ENCODE data around the gene ADCY5.

Gene ADCY5

GRCh38 chr3:123429362-123430125, 19.3 kb downstream of the ADCY5 start:
- DNase-seq (ENCODE audit: low read depth in 3 of 3), result no peak

DNA sequence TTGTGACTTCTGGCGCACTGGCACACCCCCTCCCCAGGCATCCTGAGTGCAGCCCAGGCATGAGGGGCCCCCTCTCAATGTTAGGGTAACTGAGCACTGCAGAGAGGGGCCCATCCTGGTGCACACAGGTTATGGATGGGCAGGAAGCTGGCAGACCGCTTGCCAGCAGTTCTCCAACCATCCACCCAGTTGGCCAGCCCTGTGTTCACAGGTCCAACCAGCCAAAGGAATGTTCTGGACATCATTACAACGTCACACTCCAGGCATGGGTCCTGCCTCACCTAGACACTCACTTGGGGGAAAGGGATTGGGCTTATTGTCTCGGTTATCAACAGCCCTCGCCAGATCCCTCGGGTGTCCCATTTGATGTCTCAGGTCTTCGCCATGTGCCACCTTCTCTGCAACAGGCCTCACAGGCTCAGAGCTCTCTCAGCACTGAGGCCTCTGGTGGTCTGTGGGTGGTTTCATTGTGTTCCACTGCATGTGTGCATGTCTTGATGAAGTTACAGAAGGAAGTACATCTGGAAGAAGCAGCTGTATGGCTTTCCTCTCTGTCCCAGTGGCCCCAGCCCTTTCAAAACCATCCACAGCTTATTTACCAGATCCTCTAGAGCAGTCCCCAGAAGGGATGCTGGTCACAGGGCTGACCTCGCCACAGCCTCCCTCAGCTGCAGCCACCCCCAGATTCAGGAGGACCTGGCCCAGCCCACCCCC, 23.7 kb downstream of the ADCY5 start:
- DNase-seq (ENCODE audit: low read depth in 3 of 3), result no peak

DNA sequence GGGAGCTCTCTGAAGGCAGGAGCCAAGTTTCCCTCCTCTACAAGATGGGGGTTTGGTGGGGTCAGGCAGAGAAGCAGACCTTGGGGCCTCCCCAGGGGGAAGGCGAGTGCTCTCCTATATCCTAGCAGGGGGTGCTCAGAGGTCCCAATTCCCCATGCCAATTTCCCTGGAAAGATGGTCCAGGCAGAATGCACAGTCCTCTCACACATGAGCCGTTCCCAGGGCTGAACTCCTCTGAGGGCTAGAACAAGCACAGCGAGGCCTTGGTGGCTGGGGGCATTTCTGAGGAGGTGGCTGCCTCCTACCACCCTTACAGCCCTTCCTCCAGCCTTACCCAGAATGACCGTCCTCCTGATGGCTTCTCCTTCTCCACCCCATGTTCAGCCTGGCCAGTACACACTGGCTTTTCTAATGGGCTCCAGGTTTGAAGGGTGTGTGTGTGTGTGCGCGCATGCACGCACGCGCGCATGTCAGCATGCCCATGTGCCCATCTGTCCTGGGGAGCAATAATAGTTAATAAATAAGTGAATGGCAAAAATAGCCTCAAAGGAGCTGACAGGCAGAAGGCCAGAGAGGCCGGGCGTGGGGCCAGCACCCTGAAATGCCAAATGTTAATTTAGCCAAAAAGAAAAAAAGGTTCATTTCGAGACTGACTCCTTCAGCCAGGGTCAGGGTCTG, 24.4 kb downstream of the ADCY5 start:
- DNase-seq (ENCODE audit: low read depth in 3 of 3), result no peak

- DNase-seq (ENCODE audit: low read depth in 3 of 3), result no peak
Measured at GRCh38 chr3:123423806-123424205, 25.1 kb downstream of the ADCY5 start.

GRCh38 chr3:123423031-123423430, 25.9 kb downstream of the ADCY5 start:
- no peak for DNase-seq (ENCODE audit: low read depth in 3 of 3)

- DNase-seq (ENCODE audit: low read depth in 3 of 3), result no peak
Measured at GRCh38 chr3:123422457-123422856, 26.4 kb downstream of the ADCY5 start.

DNA sequence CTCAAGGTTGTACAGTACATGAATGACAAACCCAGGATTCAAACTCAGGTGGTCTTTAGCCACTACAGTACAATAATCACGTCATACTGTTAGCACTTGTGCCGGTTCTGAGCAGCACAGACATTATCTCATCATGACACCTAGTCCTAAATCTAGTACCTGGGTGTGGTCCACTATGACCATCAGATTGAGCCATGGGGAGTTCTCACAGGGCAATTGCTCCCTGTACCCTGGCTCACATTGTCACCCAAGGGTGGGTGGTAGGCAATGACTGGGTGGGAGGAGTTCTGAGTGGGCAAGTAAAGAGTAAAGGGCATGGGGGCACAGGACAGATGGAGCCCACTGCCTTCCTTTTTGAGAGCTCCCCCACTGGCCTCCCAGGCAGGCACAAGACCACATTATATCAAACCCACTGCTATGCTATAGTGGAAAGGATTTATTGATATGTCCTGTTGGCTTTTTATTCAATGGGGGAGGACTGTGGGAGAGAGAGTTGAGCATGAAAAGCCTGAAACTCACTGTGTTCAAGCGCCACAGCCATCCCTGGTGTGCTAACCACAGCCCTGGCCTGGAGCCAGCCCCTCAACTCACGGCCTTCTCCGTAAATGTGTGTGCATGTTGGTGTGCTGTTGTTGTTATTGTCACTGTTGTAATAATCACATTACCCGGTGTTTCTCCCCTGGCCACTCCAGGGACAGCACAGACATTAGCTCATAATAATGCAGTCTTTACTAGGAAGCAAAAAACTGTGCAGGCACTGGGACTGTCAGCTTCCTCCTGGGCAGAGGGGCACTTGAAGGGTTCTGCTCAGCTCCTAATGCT, 27.3 kb downstream of the ADCY5 start:
- DNase-seq (ENCODE audit: low read depth in 3 of 3), result no peak

- DNase-seq (ENCODE audit: low read depth in 3 of 3), result no peak
Measured at GRCh38 chr3:123420416-123420968, 28.4 kb downstream of the ADCY5 start.

DNA sequence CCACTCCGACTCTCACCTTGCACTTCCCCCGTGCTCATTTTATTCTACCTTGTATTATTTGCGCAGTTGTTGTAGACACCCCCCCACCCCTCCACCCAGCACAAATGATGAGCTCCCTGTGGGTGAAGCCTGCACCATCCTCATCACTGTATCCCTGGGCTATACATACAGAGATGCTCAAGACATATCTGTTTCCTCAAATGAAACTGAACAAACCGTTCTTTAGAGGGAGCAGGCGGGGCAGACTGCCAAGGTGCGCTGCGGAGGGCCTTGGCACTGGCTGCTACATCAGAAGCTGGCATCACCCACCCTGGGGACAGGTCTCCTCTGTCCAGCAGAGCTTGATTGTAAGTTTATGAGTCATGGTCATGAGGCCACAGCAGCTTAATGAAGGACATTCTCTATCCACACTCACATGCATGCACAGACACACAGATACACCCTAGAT, 29.0 kb downstream of the ADCY5 start:
- DNase-seq (ENCODE audit: low read depth in 3 of 3), result no peak

GRCh38 chr3:123419181-123419849, 29.6 kb downstream of the ADCY5 start:
- DNase-seq (ENCODE audit: low read depth in 3 of 3), result no peak

- no peak for DNase-seq (ENCODE audit: low read depth in 3 of 3)
Measured at GRCh38 chr3:123416647-123417046, 32.2 kb downstream of the ADCY5 start.

DNA sequence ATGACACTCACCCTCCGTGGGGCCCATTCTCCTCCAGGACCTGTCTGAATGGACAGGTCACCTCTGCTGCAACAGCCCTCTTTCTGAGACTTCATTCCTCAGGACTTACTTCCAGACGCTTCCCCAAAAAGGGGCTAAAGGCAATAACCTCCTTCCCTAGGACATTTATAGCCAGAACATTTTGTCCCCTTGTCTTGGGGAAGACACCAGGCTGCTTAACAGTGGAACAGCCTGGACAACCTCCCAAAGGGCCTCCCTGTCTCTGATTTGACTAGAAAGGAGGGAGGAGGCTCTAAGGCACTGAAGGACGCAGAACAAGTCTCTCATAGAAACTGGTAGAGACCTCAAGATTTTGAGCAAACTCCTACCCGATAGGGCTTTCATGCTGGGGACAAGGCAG, 32.7 kb downstream of the ADCY5 start:
- DNase-seq (ENCODE audit: low read depth in 3 of 3), result no peak

- no peak for DNase-seq (ENCODE audit: low read depth in 3 of 3)
Measured at GRCh38 chr3:123414973-123415775, 33.7 kb downstream of the ADCY5 start.

DNA sequence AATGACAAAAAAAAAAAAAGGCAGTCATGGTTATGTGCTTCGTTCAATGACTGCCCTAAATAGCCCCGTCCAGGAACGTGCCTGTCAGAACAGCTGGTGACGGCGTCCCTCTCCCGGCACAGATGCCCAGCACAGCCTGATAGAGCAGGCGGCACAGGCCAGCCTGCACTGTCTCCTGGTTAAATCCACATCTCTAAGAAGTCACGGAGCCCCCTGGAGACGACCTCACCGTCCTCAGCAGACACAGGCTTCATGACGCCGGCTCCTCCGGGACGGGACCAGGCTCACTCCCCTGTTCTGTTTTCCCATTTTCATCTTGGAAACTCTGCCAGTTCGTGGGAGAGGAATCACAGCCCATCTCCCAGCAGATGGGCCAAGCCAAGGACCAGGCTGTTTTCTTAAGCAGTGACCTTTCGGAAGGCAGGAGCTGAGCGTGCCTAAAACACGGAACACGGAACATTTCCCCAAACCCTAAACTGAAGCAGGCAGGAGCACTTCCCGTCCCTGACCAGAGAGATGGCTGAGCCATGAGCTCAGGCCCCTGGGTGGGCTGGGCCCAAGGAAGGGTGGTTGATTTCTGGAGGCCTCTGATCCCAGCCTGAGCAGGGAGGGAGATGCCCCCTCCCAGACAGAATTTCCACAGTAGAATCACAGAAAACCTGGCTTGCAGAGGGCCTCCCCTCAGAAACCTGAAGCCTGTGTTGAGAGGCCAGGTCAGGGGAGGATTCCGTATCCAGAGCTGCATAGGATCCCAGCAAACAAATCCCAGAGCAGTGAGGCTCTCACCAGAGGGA, 35.9 kb downstream of the ADCY5 start:
- DNase-seq (ENCODE audit: low read depth in 3 of 3), result no peak

DNA sequence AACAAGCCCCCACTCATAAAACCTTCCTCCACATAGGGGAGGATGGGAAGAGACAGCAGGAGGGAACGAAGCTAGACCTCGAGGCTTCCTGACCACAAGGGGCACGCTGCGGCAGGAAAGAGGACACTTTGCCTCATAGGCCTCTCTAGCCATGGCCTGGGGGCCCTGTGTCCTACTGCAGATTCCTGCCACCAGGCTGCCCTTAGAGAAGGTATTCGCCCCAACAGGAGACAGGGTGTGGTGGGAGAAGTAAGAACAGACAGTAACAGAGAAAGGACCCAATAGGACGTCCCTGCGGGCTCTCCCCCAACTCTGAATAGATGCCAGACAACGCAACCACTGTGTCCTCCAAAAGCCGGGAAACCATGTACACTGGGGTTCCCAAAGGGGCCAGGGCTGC, 36.8 kb downstream of the ADCY5 start:
- no peak for DNase-seq (ENCODE audit: low read depth in 3 of 3)

DNA sequence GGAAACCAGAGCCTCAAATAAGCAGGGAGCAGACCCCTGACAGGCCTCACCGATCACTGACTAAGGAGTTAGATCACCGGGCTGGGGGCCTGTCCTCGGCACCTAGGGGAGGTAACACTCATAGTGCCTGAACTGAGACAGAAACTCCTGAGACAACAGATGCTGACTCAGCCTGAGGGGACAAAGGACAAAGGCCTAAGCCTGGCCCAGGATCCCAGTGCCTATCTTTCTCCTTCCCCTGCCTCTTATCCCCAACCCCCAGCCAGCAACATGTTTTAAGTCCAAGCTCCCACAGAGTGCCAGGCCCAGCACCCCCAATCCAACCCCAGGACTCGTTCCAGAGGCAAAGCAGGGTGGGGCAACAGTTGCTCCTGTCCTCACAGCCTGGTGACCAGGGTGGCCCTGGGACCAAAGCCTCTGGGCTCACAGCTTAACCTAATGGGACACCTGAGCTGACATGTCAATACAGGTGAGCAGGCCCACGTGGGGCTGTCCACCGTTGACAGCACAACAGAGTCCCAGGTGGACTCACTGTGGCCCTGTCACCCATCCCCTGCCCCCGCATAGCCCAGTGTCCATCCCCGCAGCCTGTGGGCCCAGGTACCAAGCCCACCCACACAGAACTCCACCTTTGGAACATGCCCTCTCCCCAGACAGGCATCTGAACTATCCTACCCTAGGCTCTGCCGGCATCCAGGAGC, 37.4 kb downstream of the ADCY5 start:
- DNase-seq (ENCODE audit: low read depth in 3 of 3), result no peak

DNA sequence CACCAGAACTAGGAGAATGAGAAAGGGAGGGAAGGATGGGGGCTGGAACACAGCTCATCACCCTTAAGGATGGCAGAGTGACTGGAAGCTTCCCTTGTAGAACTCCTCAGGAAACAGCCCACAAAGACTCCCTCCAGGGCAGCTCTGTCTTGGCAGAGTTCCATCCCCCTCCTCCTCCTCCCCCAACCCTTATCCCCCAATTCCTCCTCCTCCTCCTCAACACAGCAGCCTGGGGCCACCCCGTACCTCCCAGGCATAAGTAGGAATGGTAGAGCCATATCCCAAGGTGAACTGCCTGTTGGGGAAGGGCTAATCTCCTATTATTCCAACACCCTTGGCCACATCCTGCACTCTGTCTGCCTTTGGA, 38.8 kb downstream of the ADCY5 start:
- no peak for DNase-seq (ENCODE audit: low read depth in 3 of 3)

GRCh38 chr3:123409443-123410148, 39.3 kb downstream of the ADCY5 start:
- DNase-seq (ENCODE audit: low read depth in 3 of 3), result no peak
